ENCODE results near the gene PAPOLA. TPM values are rescaled to one million over a fixed set of nuclear protein-coding genes. Genes with fewer than 3 reads are reported as not detected.

Gene PAPOLA
- total RNA-seq, 4 donors from 2014 or later = 105 to 155 (median 116) TPM

GRCh38 chr14:96583569-96584041, 81.4 kb downstream of the PAPOLA start:
- intact Hi-C loops (cut with DNase I) = no loop called here
- DNase-seq (ENCODE audit: extremely low spot score) = no peak

GRCh38 chr14:96584199-96584906, 82.2 kb downstream of the PAPOLA start:
- Histone ChIP-seq H3K4me1 (peaks cover 0 to 32% (median 25%) of the 10 kb centered on the region in 4 donors), H3K27me3 (peaks cover 0 to 17% (median 2%) of the 10 kb centered on the region in 4 donors), H3K36me3 (no peaks in the 10 kb centered on the region), H3K9me3 (no peaks in the 10 kb centered on the region), H3K4me3 (no peak overlapping the region), H3K27ac (replicated peaks in 1 of 4) (no peak overlapping the region)
- peak; percentile 89 for DNase-seq (ENCODE audit: extremely low spot score)
- WGBS = 36% methylated on average over 13 of the region's 15 CpGs
- TF ChIP-seq CTCF (IDR thresholded peaks at IDR 0.05) = peak in 1 of 3 experiments; percentile 18
- TF ChIP-seq POLR2AphosphoS5 (IDR thresholded peaks at IDR 0.05) = no peak
- intact Hi-C loops (cut with DNase I) = no loop called here

More at GRCh38 chr14:96583569-96584041, 81.4 kb downstream of the PAPOLA start:
- Histone ChIP-seq H3K4me3 (no peak overlapping the region), H3K36me3 (no peaks in the 10 kb centered on the region), H3K4me1 (peaks cover 0 to 29% (median 23%) of the 10 kb centered on the region in 4 donors), H3K27ac (replicated peaks in 1 of 4) (no peak overlapping the region), H3K9me3 (no peaks in the 10 kb centered on the region), H3K27me3 (peaks cover 0 to 17% (median 2%) of the 10 kb centered on the region in 4 donors)
- no peak for TF ChIP-seq CTCF (IDR thresholded peaks at IDR 0.05)
- TF ChIP-seq POLR2AphosphoS5 (IDR thresholded peaks at IDR 0.05) = no peak
- no peak for TF ChIP-seq EP300 (IDR thresholded peaks at IDR 0.05)
- TF ChIP-seq POLR2A (IDR thresholded peaks at IDR 0.05; ENCODE audit: low read depth) = no peak
- 92% methylated on average over 10 of the region's 10 CpGs for WGBS

GRCh38 chr14:96584907-96585671, 82.9 kb downstream of the PAPOLA start:
- H3K4me3 ChIP-seq = no peak overlapping the region
- peaks cover 0 to 32% (median 21%) of the 10 kb centered on the region in 4 donors for H3K4me1 ChIP-seq
- intact Hi-C loops (cut with DNase I) = no loop called here
- WGBS = 87% methylated on average over 20 of the region's 20 CpGs
- no peaks in the 10 kb centered on the region for H3K9me3 ChIP-seq
- H3K36me3 ChIP-seq = no peaks in the 10 kb centered on the region
- TF ChIP-seq EP300 (IDR thresholded peaks at IDR 0.05) = no peak
- DNase-seq (ENCODE audit: extremely low spot score) = peak; percentile 17
- H3K27me3 ChIP-seq = peaks cover 0 to 17% (median 2%) of the 10 kb centered on the region in 4 donors
- no peak overlapping the region for H3K27ac ChIP-seq (replicated peaks in 1 of 4)

GRCh38 chr14:96585672-96586013, 83.5 kb downstream of the PAPOLA start:
- intact Hi-C loops (cut with DNase I) = no loop called here
- Histone ChIP-seq H3K9me3 (no peaks in the 10 kb centered on the region), H3K27me3 (peaks cover 0 to 17% (median 2%) of the 10 kb centered on the region in 4 donors), H3K4me1 (peaks cover 0 to 26% (median 15%) of the 10 kb centered on the region in 4 donors), H3K27ac (replicated peaks in 1 of 4) (no peak overlapping the region), H3K4me3 (no peak overlapping the region), H3K36me3 (no peaks in the 10 kb centered on the region)
- TF ChIP-seq EP300 (IDR thresholded peaks at IDR 0.05) = no peak
- no peak for TF ChIP-seq CTCF (IDR thresholded peaks at IDR 0.05)
- no peak for DNase-seq (ENCODE audit: extremely low spot score)
- 92% methylated on average over 3 of the region's 3 CpGs for WGBS

GRCh38 chr14:96586056-96586455, 83.9 kb downstream of the PAPOLA start:
- DNase-seq (ENCODE audit: extremely low spot score) = peak; percentile 37
- Histone ChIP-seq H3K4me3 (no peak overlapping the region), H3K27ac (replicated peaks in 1 of 4) (no peak overlapping the region), H3K9me3 (no peaks in the 10 kb centered on the region), H3K27me3 (peaks cover 0 to 17% (median 2%) of the 10 kb centered on the region in 4 donors), H3K4me1 (peaks cover 0 to 22% (median 11%) of the 10 kb centered on the region in 4 donors), H3K36me3 (no peaks in the 10 kb centered on the region)
- TF ChIP-seq POLR2AphosphoS5 (IDR thresholded peaks at IDR 0.05) = no peak
- TF ChIP-seq CTCF (IDR thresholded peaks at IDR 0.05) = no peak
- 69% methylated on average over 11 of the region's 11 CpGs for WGBS
- intact Hi-C loops (cut with DNase I) = no loop called here

All from esophagus muscularis mucosa (tissue), 4 donors.